Panc1 (cell line): ENCODE results near the gene RBM22.

ENCODE experiments used
- CTCF ChIP-seq: fragments of 450-650 bp; IDR thresholded peaks from 2 replicates; pipeline ENCODE4 v1.5.1; 2017; ENCODE audit warnings: mild to moderate bottlenecking
- POLR2AphosphoS5 ChIP-seq: IDR thresholded peaks from 2 replicates; pipeline ENCODE4 v1.6.1; 2012; ENCODE audit warnings: mild to moderate bottlenecking, low read depth, low read length, moderate library complexity

GRCh38 chr5:150734579-150735384 is 33.9 kb upstream of the RBM22 start:
- no peak; the same call in 1 of the 2 replicates for TF ChIP-seq CTCF
- TF ChIP-seq POLR2AphosphoS5, result no peak
